H9 (cell line): ENCODE measurements around the gene SLC22A17. TPM values are rescaled to one million over a fixed set of nuclear protein-coding genes. Genes with fewer than 3 reads are reported as not detected.

Experiments used
- DNase-seq: peaks from one replicate; pipeline ENCODE4 v3.0.0-alpha.2; 2017
- H2AFZ ChIP-seq: one replicate; pipeline ENCODE4 v1.6.1; 2013; ENCODE audit warnings: mild to moderate bottlenecking, low read length, control low read depth, moderate library complexity
- H2AK5ac ChIP-seq: 2 replicates; pipeline ENCODE4 v1.6.1; 2013; ENCODE audit warnings: low read length, control low read depth, mixed read lengths; ENCODE audit not compliant: insufficient read length
- H2BK120ac ChIP-seq: one replicate; pipeline ENCODE4 v1.6.1; 2013; ENCODE audit warnings: low read depth, mild to moderate bottlenecking, low read length, control low read depth, inconsistent platforms; ENCODE audit not compliant: poor library complexity, severe bottlenecking
- H2BK12ac ChIP-seq: 2 replicates; pipeline ENCODE4 v1.6.1; 2013; ENCODE audit warnings: low read length, control low read depth, mixed read lengths, low read depth; ENCODE audit not compliant: insufficient read length
- H2BK15ac ChIP-seq: 2 replicates; pipeline ENCODE4 v1.6.1; 2013; ENCODE audit warnings: low read depth, low read length, control low read depth
- H2BK20ac ChIP-seq: one replicate; pipeline ENCODE4 v1.6.1; 2013; ENCODE audit warnings: low read depth, mild to moderate bottlenecking, low read length, control low read depth, inconsistent platforms; ENCODE audit not compliant: poor library complexity, severe bottlenecking
- H2BK5ac ChIP-seq: 2 replicates; pipeline ENCODE4 v1.6.1; 2013; ENCODE audit warnings: low read length, control low read depth, mixed read lengths; ENCODE audit not compliant: insufficient read length
- H3K14ac ChIP-seq: 2 replicates; pipeline ENCODE4 v1.6.1; 2013; ENCODE audit warnings: low read length, control low read depth; ENCODE audit not compliant: insufficient read depth
- H3K18ac ChIP-seq: 2 replicates; pipeline ENCODE4 v1.6.1; 2013; ENCODE audit warnings: low read depth, mild to moderate bottlenecking, mixed read lengths, low read length, control low read depth; ENCODE audit not compliant: insufficient read length
- H3K23ac ChIP-seq: 2 replicates; pipeline ENCODE4 v1.6.1; 2013; ENCODE audit warnings: low read length, control low read depth, mixed read lengths, low read depth; ENCODE audit not compliant: insufficient read length
- H3K23me2 ChIP-seq: 2 replicates; pipeline ENCODE4 v1.6.1; 2013; ENCODE audit warnings: low read depth, mild to moderate bottlenecking, mixed read lengths, low read length, control low read depth; ENCODE audit not compliant: insufficient read length, poor library complexity, severe bottlenecking
- H3K27ac ChIP-seq: 2 replicates; pipeline ENCODE4 v1.5.1; 2013; ENCODE audit warnings: low read length, control low read depth, mixed read lengths, low read depth; ENCODE audit not compliant: insufficient read length
- H3K27me3 ChIP-seq: 2 replicates; pipeline ENCODE4 v1.6.1; 2013; ENCODE audit warnings: low read length, control low read depth, inconsistent platforms; ENCODE audit not compliant: insufficient read depth
- H3K4ac ChIP-seq: 2 replicates; pipeline ENCODE4 v1.6.1; 2013; ENCODE audit warnings: low read depth, mild to moderate bottlenecking, control low read depth, inconsistent platforms, low read length, moderate library complexity
- H3K4me1 ChIP-seq: 2 replicates; pipeline ENCODE4 v1.6.1; 2013; ENCODE audit warnings: low read length, control low read depth, inconsistent platforms; ENCODE audit not compliant: insufficient read depth
- H3K4me2 ChIP-seq: 2 replicates; pipeline ENCODE4 v1.6.1; 2013; ENCODE audit warnings: low read length, control low read depth, mixed read lengths; ENCODE audit not compliant: insufficient read length, insufficient read depth
- H3K56ac ChIP-seq: 2 replicates; pipeline ENCODE4 v1.6.1; 2013; ENCODE audit warnings: low read depth, mild to moderate bottlenecking, mixed read lengths, low read length, control low read depth; ENCODE audit not compliant: insufficient read length
- H3K79me1 ChIP-seq: 2 replicates; pipeline ENCODE4 v1.6.1; 2013; ENCODE audit warnings: low read depth, mild to moderate bottlenecking, moderate library complexity, low read length, control low read depth, inconsistent platforms; ENCODE audit not compliant: insufficient read depth, poor library complexity, severe bottlenecking
- H3K79me2 ChIP-seq: 2 replicates; pipeline ENCODE4 v1.6.1; 2013; ENCODE audit warnings: low read length, control low read depth, inconsistent platforms; ENCODE audit not compliant: insufficient read depth
- H3K9ac ChIP-seq: 2 replicates; pipeline ENCODE4 v1.6.1; 2013; ENCODE audit warnings: low read length, control low read depth, mixed read lengths; ENCODE audit not compliant: insufficient read length; ENCODE audit errors: extremely low read depth
- H3K9me3 ChIP-seq: one replicate; pipeline ENCODE4 v1.6.1; 2013; ENCODE audit warnings: low read depth, low read length, inconsistent platforms; ENCODE audit not compliant: control insufficient read depth
- H3T11ph ChIP-seq: one replicate; pipeline ENCODE4 v1.6.1; 2013; ENCODE audit warnings: mild to moderate bottlenecking, low read length, control low read depth, inconsistent platforms
- H4K20me1 ChIP-seq: one replicate; pipeline ENCODE4 v1.6.1; 2013; ENCODE audit not compliant: control insufficient read depth, insufficient read length, insufficient read depth
- H4K5ac ChIP-seq: 2 replicates; pipeline ENCODE4 v1.6.1; 2013; ENCODE audit warnings: low read depth, mild to moderate bottlenecking, mixed read lengths, low read length, control low read depth; ENCODE audit not compliant: insufficient read length
- H4K8ac ChIP-seq: replicated peaks from 2 replicates; pipeline ENCODE4 v1.6.1; 2013; ENCODE audit warnings: low read length, control low read depth, mixed read lengths, low read depth; ENCODE audit not compliant: insufficient read length
- H4K91ac ChIP-seq: 2 replicates; pipeline ENCODE4 v1.6.1; 2013; ENCODE audit warnings: low read depth, mild to moderate bottlenecking, moderate library complexity, mixed read lengths, low read length, control low read depth; ENCODE audit not compliant: insufficient read length
- H3K27ac Mint-ChIP-seq, 3 experiments: 2 replicates in 2 of 3; 3 replicates in 1 of 3; pipeline ENCODE4 v1.8.0; 2020 to 2021; ENCODE audit warnings: mixed read lengths in 3 of 3, mild to moderate bottlenecking in 1 of 3, moderate library complexity in 1 of 3
- H3K27me3 Mint-ChIP-seq: 2 replicates; pipeline ENCODE4 v1.8.0; 2021; ENCODE audit warnings: low read depth, mild to moderate bottlenecking, moderate library complexity, mixed read lengths
- H3K36me3 Mint-ChIP-seq, 3 experiments: 2 replicates in 2 of 3; 3 replicates in 1 of 3; pipeline ENCODE4 v1.8.0; 2020 to 2021; ENCODE audit warnings: low read depth in 3 of 3, mixed read lengths in 3 of 3; ENCODE audit not compliant: insufficient read depth in 1 of 3
- H3K4me1 Mint-ChIP-seq, 2 experiments: 2 replicates each; pipeline ENCODE4 v1.8.0; 2020; ENCODE audit warnings: mixed read lengths in 2 of 2
- H3K4me3 Mint-ChIP-seq, 2 experiments: 2 replicates in 1 of 2; 3 replicates in 1 of 2; pipeline ENCODE4 v1.8.0; 2020 to 2021; ENCODE audit warnings: mild to moderate bottlenecking in 2 of 2, mixed read lengths in 2 of 2, moderate library complexity in 1 of 2
- H3K9me3 Mint-ChIP-seq, 2 experiments: 2 replicates in 1 of 2; 3 replicates in 1 of 2; pipeline ENCODE4 v1.8.0; 2020; ENCODE audit warnings: mild to moderate bottlenecking in 2 of 2, mixed read lengths in 2 of 2, moderate library complexity in 1 of 2
- CTCF ChIP-seq: fragments of 200-600 bp; sonication (generic); conservative IDR thresholded peaks from 3 replicates; pipeline ENCODE4 v1.8.0; 2021; ENCODE audit warnings: antibody characterized with exemption, mild to moderate bottlenecking
- WGBS: extraction: QIAGEN DNeasy Blood & Tissue Kit; methylation state at CpG from one replicate; pipeline ENCODE4 v1.1.7; 2013; ENCODE audit warnings: missing lambda C conversion rate, low lambda C conversion rate, mixed read lengths; ENCODE audit not compliant: insufficient read length; ENCODE audit errors: extremely low coverage; 5-methylcytosine and 5-hydroxymethylcytosine counted together
- total RNA-seq: library from RNA; stranded (reverse); gene quantifications from 2 replicates; pipeline ENCODE4 v1.2.1, GENCODE V29; 2021

Gene SLC22A17
- total RNA-seq, 1 experiment from 2014 or later: 33.0 TPM

DNA sequence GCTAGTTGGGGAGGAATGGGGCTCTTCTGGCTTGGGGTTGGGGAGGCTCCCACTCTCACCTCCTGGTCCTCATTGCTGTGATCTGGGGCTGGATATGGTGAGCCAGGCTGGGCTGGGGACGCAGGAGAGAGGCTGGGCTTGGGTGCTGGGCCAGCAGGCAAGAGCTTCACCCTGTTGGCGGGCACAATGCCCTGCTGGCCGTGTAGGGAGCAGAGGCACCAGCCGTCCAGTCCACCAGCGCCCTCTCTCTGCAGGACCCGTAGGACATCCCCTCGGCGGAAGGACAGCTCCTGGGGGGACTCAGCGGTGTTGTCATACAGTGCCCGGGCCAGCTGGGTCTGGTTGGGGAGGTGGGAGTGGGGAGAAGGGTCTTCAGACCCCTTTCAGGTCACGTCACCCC, 7.8 kb upstream of the SLC22A17 start:
- Histone ChIP-seq H3K14ac (no peak overlapping the region), H3K9ac (no peak overlapping the region), H3K4me2 (no peak overlapping the region), H2AK5ac (no peak overlapping the region), H4K5ac (no peak overlapping the region), H3T11ph (no peak overlapping the region), H3K23ac (no peak overlapping the region), H2BK15ac (no peak overlapping the region), H4K91ac (no peak overlapping the region), H3K79me1 (no peaks in the 10 kb centered on the region), H3K27me3 (no peaks in the 10 kb centered on the region), H2BK12ac (no peak overlapping the region), H4K20me1 (no peaks in the 10 kb centered on the region), H3K27ac (no peak overlapping the region), H3K23me2 (peaks cover 13% of the 10 kb centered on the region), H3K4ac (no peak overlapping the region), H3K18ac (no peak overlapping the region), H3K4me1 (peaks cover 4% of the 10 kb centered on the region; the same call in 1 of the 2 replicates), H2BK5ac (no peak overlapping the region), H3K9me3 (no peaks in the 10 kb centered on the region), H3K56ac (no peak overlapping the region), H4K8ac (no peak overlapping the region), H2BK20ac (no peak overlapping the region), H2BK120ac (no peak overlapping the region), H3K79me2 (no peaks in the 10 kb centered on the region), H2AFZ (no peak overlapping the region)
- peaks cover 23 to 28% of the 10 kb centered on the region in 2 experiments for H3K4me1 Mint-ChIP-seq
- peak; percentile 69 for DNase-seq
- peak overlapping the region in 1 of 3 experiments; percentile 35; a peak in 1 of 7 replicates for H3K27ac Mint-ChIP-seq
- H3K36me3 Mint-ChIP-seq: peaks cover 21 to 58% (median 43%) of the 10 kb centered on the region in 3 experiments
- H3K27me3 Mint-ChIP-seq: peaks cover 5% of the 10 kb centered on the region
- no peaks in the 10 kb centered on the region; a peak in 1 of 5 replicates for H3K9me3 Mint-ChIP-seq
- TF ChIP-seq CTCF: peak; percentile 54
- no CpG with 5 or more reads among the region's 11 CpGs for WGBS
- no peak overlapping the region for H3K4me3 Mint-ChIP-seq
